Measurements from ENCODE around the gene MRPS18B.

GRCh38 chr6:30568245-30568644 lies 49.4 kb upstream of the MRPS18B start:
- TF ChIP-seq EZH2 (IDR thresholded peaks at IDR 0.05; ENCODE audit: borderline replicate concordance, low read length): no peak
- TF ChIP-seq, protein P1, sequence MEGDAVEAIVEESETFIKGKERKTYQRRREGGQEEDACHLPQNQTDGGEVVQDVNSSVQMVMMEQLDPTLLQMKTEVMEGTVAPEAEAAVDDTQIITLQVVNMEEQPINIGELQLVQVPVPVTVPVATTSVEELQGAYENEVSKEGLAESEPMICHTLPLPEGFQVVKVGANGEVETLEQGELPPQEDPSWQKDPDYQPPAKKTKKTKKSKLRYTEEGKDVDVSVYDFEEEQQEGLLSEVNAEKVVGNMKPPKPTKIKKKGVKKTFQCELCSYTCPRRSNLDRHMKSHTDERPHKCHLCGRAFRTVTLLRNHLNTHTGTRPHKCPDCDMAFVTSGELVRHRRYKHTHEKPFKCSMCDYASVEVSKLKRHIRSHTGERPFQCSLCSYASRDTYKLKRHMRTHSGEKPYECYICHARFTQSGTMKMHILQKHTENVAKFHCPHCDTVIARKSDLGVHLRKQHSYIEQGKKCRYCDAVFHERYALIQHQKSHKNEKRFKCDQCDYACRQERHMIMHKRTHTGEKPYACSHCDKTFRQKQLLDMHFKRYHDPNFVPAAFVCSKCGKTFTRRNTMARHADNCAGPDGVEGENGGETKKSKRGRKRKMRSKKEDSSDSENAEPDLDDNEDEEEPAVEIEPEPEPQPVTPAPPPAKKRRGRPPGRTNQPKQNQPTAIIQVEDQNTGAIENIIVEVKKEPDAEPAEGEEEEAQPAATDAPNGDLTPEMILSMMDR (IDR thresholded peaks at IDR 0.05; ENCODE audit: low read length): no peak

All from OCI-LY1 (cell line).